Suprapubic skin (tissue), 4 donors: ENCODE results near the gene WASHC2C.
"Not testable (repeated sequence)": the region's sequence is repeated elsewhere in the genome, so short reads cannot be mapped to it uniquely, and the experiment has no call there.

Source experiments
- EP300 ChIP-seq: sonication (generic); formaldehyde crosslinking; IDR thresholded peaks from one replicate; pipeline ENCODE4 v1.6.1; 2017; ENCODE audit warnings: antibody characterized with exemption
- POLR2A ChIP-seq, 2 donors: fragments of 450-650 bp; IDR thresholded peaks; one replicate each; pipeline ENCODE4 v1.6.1; 2017; ENCODE audit warnings: antibody characterized with exemption in 2 of 2, mild to moderate bottlenecking in 2 of 2, moderate library complexity in 2 of 2
- POLR2AphosphoS5 ChIP-seq, 3 donors: sonication (generic); formaldehyde crosslinking; IDR thresholded peaks; one replicate each; pipeline ENCODE4 v1.6.1; 2017; ENCODE audit warnings: antibody characterized with exemption in 3 of 3
- TF ChIP-seq, protein P1 (sequence below), 2 donors: fragments of 200-600 bp in 1 of 2; fragments of 450-650 bp in 1 of 2; sonication (generic) in 1 of 2; IDR thresholded peaks; one replicate each; pipeline ENCODE4 v1.5.1; 2016 to 2019; ENCODE audit warnings: antibody characterized with exemption in 2 of 2, mild to moderate bottlenecking in 1 of 2, moderate library complexity in 1 of 2

DNA sequence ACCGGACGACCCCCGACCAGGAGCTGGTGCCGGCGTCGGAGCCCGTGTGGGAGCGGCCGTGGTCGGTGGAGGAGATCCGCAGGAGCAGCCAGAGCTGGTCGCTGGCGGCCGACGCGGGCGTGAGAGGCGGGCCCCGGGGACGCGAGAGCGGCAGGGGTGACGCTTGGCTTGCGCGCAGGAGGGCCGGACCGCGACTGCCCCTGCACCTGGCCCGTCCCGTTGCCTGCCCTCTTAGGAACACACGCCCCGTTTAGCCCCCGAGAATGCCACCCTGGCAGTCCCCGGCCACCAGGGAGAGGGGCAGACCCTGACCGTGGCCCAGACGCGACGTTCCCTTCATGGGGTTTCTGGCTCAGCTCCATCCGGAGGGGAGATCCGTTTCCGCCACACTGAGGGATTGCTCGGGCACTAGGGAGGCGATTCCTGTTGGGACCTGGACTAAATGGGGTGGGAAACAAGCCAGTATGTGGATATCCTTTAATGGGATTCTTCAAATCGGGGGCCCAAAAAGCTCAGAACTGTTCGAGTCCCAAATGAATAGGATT is 427 bp downstream of the WASHC2C start:
- TF ChIP-seq, protein P1, sequence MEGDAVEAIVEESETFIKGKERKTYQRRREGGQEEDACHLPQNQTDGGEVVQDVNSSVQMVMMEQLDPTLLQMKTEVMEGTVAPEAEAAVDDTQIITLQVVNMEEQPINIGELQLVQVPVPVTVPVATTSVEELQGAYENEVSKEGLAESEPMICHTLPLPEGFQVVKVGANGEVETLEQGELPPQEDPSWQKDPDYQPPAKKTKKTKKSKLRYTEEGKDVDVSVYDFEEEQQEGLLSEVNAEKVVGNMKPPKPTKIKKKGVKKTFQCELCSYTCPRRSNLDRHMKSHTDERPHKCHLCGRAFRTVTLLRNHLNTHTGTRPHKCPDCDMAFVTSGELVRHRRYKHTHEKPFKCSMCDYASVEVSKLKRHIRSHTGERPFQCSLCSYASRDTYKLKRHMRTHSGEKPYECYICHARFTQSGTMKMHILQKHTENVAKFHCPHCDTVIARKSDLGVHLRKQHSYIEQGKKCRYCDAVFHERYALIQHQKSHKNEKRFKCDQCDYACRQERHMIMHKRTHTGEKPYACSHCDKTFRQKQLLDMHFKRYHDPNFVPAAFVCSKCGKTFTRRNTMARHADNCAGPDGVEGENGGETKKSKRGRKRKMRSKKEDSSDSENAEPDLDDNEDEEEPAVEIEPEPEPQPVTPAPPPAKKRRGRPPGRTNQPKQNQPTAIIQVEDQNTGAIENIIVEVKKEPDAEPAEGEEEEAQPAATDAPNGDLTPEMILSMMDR (IDR thresholded peaks at IDR 0.05), result not testable (repeated sequence)
- TF ChIP-seq POLR2A (IDR thresholded peaks at IDR 0.05); POLR2AphosphoS5 (IDR thresholded peaks at IDR 0.05); EP300: not testable (repeated sequence)
